HG03460 (cell line): ENCODE measurements around the gene MIAT.

Experiments
- ATAC-seq: cut with Tn5 transposase; IDR thresholded peaks from one replicate; pipeline ENCODE4 v1.9.1; 2021; ENCODE audit not compliant: unreplicated experiment

MIAT gene

DNA sequence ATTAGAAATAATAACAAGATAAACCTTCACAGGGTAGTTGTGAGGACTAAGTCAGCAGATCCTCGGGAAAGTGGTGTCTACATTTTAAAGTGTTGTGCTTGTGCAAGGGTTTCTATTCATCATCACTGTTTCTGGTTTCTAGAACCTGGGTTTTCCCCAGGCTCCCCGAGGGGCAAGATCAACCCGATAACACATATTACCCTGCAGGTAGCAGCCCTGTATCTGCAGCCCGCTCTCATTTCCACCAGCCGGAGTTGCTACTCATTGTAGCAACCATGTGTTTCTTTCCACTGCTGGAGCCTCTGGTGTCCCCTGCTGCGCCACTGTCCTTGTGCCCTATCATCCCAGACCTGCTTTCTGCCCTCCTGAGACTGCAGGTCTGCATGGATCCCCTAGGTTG lies 67.0 kb downstream of the MIAT start:
- ATAC-seq, result no peak

DNA sequence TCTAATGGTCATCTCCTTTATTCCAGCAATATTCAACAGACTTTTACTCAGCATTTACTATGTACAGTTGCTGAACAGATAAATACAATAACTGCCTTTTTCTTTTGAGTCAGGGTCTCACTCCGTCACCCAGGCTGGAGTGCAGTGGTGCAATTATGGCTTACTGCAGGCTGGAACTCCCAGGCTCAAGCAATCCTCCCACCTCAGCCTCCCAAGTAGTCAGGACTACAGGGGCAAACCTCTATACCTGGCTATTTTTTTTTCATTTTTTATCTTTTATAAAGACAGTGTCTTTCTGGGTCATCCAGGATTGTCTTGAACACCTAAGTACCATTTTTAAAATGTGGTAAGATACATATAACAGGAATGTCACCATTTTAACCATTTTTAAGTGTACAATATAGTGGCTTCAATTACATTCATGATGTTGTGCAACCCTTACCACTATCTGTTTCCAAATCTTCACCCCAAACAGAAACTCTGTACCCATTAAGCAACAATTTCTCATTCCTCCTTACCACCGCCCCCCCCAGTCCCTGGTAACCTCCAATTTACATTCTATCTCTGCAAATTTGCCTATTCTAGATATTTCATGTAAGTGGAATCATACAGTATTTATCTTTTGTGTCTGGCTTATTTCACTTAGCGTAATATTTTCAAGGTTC lies 67.8 kb downstream of the MIAT start:
- ATAC-seq, result no peak
